WTC11 (cell line): ENCODE measurements around the gene NEDD1. TPM values are rescaled to one million over a fixed set of nuclear protein-coding genes. Genes with fewer than 3 reads are reported as not detected.

Experiments
- ATAC-seq: fragments of 200-7000 bp; cut with Tn5 transposase; 2 replicates; pipeline ENCODE4 v1.10.0; 2021; ENCODE audit warnings: mild to moderate bottlenecking, moderate library complexity
- CTCF ChIA-PET: fragments of 300-600 bp; sonication (Branson Sonifier 250); formaldehyde crosslinking; loops from one replicate; lab custom pipeline; 2021; ENCODE audit warnings: antibody characterized with exemption; lab: Charles Lee
- POLR2A ChIA-PET: fragments of 350-600 bp; sonication (Branson Sonifier 250); formaldehyde crosslinking; loops from one replicate; lab custom pipeline; 2021; ENCODE audit warnings: antibody characterized with exemption; lab: Charles Lee
- DNase-seq: peaks from one replicate; pipeline ENCODE4 v3.0.0; 2021; ENCODE audit warnings: low spot score
- H3K27ac Mint-ChIP-seq: 2 replicates; pipeline ENCODE4 v1.8.0; 2021; ENCODE audit warnings: mixed read lengths
- H3K27me3 Mint-ChIP-seq: 2 replicates; pipeline ENCODE4 v1.8.0; 2021; ENCODE audit warnings: low read depth, mild to moderate bottlenecking, moderate library complexity, mixed read lengths
- H3K36me3 Mint-ChIP-seq: 2 replicates; pipeline ENCODE4 v1.8.0; 2021; ENCODE audit warnings: mixed read lengths
- H3K4me1 Mint-ChIP-seq: 2 replicates; pipeline ENCODE4 v1.8.0; 2022; ENCODE audit warnings: mixed read lengths
- H3K4me3 Mint-ChIP-seq: 2 replicates; pipeline ENCODE4 v1.8.0; 2021; ENCODE audit warnings: mild to moderate bottlenecking, moderate library complexity, mixed read lengths
- H3K9me3 Mint-ChIP-seq: 2 replicates; pipeline ENCODE4 v1.8.0; 2021; ENCODE audit warnings: mixed read lengths
- JUN ChIP-seq: sonication (generic); formaldehyde crosslinking; IDR thresholded peaks from 2 replicates; pipeline ENCODE4 v1.8.0; 2023; ENCODE audit warnings: mild to moderate bottlenecking, missing genetic modification reagents
- TEAD4 ChIP-seq: sonication (generic); formaldehyde crosslinking; IDR thresholded peaks from 2 replicates; pipeline ENCODE4 v1.8.0; 2022; ENCODE audit warnings: mild to moderate bottlenecking, missing genetic modification reagents
- ZNF121 ChIP-seq: sonication (generic); formaldehyde crosslinking; IDR thresholded peaks from 2 replicates; pipeline ENCODE4 v1.8.0; 2023; ENCODE audit warnings: missing genetic modification reagents
- ZNF232 ChIP-seq: sonication (generic); formaldehyde crosslinking; IDR thresholded peaks from 2 replicates; pipeline ENCODE4 v1.8.0; 2022; ENCODE audit warnings: mild to moderate bottlenecking, missing genetic modification reagents
- total RNA-seq: library from RNA; stranded (reverse); gene quantifications from 3 replicates; pipeline ENCODE4 v1.2.3, GENCODE V29; 2021

NEDD1 gene
- total RNA-seq, 1 experiment from 2014 or later: 29.3 TPM

GRCh38 chr12:97003276-97003675, 96.2 kb downstream of the NEDD1 start:
- H3K4me3 Mint-ChIP-seq: no peak overlapping the region
- TF ChIP-seq TEAD4 (no peak), JUN (CRISPR knock-in tag) (no peak), ZNF232 (CRISPR knock-in tag) (no peak), ZNF121 (CRISPR knock-in tag) (no peak)
- TF ChIP-seq, all 79 proteins: peak for 0
- Mint-ChIP-seq H3K9me3 (no peaks in the 10 kb centered on the region), H3K27me3 (no peaks in the 10 kb centered on the region), H3K4me1 (peaks cover 18% of the 10 kb centered on the region), H3K27ac (no peak overlapping the region), H3K36me3 (no peaks in the 10 kb centered on the region)
- ChIA-PET CTCF (interaction anchor here (1.9 kb wide), 1 partner anchor 146 kb away, joined by 4 read pairs; no protein-coding TSS in a partner anchor), POLR2A (no interaction called here)
- no peak for ATAC-seq
- no peak for DNase-seq
